Mesenteric fat pad (tissue), 1 donor: ENCODE results near the gene COTL1. TPM values are rescaled to one million over a fixed set of nuclear protein-coding genes. Genes with fewer than 3 reads are reported as not detected.
"Not testable (repeated sequence)": the region's sequence is repeated elsewhere in the genome, so short reads cannot be mapped to it uniquely, and the experiment has no call there.

ENCODE experiments used
- DNase-seq: peaks from one replicate; pipeline ENCODE4 v3.0.0-alpha.2; 2020; ENCODE audit warnings: low spot score
- total RNA-seq: library from RNA; stranded (reverse); fragmentation: NEBNext Ultra II Directional; extraction: Animal tissue kit (Norgen Biotek cat#: 25700); gene quantifications from one replicate; pipeline ENCODE4 v1.2.1, GENCODE V29; 2021
- donor health status: DM: yes; HTN: yes; CAD: no.

Gene COTL1
- total RNA-seq, 1 donor from 2014 or later: 164 TPM

DNA sequence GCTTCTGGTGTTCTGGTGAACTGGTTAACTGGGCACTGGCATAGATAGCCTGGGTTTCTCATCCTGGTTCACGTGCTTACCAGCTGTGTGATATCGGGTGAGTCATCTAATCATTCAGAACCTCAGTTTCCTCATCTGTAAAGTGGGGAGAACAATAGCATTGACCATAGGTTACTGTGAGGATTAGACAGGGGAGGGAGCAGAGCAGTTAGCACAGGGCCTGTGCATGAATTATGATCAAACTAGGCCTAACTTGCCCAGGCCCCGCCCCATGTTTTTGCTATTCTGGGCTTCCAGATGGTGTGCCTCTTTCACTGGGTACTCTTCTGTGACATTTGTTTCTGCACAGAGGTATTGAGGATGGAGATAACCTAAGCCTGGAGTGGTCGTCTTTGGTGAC lies 25.8 kb upstream of the COTL1 start:
- DNase-seq: no peak

DNA sequence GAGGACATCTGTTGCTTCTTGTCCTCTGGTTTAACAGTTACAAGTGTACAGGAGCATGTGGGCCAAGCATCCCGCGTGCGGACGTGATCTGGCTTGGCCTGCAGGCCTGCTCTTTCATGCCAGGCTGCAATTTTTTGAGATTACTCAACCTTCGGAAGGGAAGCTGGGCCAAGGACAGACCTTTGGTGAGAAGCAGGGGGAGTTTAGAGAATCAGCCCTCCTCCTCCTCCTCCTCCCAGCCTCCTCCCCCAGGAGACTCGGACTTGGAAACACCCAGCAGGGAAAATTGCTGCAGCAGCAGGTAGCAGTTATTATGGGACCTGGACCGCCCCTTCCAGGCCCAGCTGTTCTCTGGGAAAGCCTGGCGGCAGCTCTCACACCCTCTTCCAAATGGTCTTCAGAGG lies 25.3 kb upstream of the COTL1 start:
- DNase-seq: no peak

DNA sequence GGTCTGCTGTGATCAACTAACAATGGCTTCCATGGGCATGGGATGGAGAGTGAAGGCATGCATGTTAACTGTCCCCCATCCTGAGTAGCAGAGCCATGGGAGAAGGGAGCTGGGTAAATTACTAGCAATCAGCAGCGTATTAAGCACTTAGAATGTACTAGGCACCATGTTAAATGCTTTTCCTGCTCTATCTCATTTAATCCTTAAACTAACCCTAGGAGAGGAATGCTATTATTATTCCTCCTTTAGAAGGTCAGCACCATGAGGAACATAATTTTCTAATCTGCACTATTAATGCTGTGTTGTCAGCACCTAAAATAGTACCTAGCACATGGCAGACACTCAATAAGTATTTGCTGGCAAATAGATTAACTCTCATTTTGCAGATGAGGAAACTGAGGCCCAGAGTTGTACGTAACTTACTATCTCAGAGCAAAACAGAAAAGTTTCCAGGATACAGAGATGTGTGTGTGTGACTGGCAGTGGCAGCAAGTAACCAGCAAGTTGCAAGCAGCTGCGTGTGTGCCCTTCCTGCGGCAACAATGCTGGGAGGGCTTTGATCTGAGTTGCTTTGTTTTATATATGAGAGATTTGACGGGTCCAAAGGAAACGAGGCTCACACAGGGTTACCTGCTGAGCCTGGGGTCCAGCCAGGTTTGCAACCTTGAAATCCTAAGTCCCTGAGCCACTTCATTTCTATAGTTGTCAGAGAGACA lies 23.9 kb upstream of the COTL1 start:
- no peak for DNase-seq

DNA sequence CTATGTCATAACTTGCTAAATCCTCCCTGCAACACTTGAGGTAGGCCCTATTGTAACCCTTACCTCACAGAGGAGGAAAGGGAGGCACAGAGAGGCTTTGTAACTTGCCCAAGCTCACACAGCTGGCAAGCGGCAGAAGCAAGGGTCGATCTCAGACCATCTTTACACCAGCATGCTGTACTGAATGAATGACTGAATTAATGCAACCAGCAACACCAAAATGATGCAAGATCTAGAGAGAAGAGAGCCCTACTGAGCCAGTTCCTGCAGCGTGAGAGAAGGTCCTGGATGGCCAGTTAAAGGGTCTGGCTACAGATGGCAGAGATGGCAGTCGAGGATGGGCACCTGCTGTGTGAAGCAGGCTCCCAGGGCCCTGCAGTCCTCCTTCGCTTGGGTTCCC lies 22.3 kb upstream of the COTL1 start:
- DNase-seq: no peak

DNA sequence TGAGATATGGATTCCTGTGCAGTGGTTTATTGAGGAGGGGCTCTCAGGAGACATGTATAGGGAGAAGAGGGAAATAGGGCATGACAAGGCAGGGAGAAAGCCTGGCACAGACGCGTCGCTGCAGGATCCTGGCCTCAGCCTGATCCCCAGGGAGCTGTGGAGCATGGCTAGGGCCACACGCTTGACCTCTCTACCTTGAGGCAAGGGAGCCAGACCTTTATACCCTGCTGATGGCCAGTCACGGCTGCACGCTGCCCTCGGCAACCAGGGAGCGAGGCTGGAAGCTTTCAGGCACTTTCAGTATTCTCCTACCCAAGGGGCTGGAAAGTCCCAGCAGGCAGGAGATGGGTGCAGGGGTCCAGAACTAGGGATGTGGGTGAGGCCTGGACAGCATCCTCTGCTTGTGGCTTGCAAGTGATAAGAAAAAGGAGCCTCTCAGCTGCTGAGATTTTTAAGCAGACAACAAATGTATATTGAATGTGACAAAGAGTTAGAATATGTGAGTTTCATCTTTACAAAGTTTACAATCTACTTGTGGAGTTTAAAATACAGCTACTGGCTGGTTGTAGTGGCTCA lies 20.4 kb upstream of the COTL1 start:
- no peak for DNase-seq

DNA sequence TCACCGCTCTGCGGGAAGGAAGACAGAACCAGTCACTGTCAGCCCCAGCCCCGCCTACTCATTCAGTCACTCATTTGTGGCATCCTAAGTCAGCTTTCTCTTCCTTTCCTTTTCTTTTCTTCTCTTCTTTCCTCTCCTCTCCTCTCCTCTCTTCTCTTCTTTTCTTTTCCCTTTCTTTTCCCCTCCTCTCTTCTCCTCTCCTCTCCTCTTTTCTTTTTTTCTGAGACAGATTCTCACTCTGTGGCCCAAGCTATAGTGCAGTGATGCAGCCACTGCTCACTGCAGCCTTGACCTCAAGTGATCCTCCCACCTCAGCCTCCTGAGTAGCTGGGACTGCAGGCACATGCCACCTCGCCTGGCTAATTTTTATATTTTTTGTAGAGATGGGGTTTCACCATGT lies 19.8 kb upstream of the COTL1 start:
- DNase-seq: no peak

DNA sequence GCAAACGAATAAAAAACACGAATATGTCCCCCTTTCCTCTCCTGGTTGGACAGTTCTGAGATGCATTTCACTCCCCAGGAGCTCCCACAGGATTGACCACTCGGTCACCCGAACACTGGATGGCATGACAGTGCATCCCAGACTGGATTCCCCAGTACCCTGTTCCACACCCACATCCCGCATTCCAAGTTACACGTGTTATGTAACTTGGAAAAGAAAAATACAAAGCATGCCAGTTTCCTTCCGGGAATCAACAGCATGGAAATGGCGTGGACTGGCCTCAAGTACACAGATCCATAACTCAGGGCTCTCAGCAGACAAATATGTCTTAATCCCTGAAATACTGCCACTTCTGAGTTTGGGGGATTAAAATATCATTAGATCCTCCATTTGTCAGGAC lies 17.8 kb upstream of the COTL1 start:
- no peak for DNase-seq

DNA sequence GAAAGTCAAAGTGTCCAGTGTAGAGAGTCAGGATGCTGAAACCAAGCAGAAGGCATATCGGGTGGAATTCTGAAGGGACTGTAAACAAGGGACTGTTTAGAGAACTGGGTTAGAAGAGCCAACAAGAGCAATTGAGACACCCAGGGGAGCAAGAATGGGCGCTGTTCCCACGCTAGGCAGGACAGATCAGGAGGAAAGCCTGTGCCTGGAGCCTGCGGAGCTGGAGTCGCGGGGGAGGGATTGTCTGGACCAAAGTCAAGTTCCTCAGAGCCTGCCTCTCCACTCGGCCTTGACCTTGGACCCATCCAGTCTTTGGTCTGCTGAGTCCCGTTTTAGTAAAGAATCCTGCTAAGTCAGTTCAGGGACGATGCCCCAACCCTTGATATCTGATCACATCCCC lies 15.7 kb upstream of the COTL1 start:
- DNase-seq: no peak

DNA sequence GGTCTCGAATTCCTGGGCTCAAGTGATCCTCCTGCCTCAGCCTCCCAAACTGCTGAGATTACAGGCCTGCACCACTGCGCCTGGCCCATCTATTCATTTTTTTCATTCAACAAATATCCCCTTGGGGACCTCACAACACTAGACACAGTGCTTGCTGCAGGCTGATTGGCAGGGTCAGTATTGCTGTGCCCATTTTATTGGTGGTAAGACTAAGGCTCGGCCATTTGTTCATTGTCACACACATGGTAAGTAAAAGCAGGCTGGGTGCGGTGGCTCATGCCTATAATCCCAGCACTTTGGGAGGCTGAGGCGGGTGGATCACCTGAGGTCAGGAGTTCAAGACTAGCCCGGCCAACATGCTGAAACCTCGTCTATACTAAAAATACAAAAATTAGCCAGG lies 15.0 kb upstream of the COTL1 start:
- not testable (repeated sequence) for DNase-seq

DNA sequence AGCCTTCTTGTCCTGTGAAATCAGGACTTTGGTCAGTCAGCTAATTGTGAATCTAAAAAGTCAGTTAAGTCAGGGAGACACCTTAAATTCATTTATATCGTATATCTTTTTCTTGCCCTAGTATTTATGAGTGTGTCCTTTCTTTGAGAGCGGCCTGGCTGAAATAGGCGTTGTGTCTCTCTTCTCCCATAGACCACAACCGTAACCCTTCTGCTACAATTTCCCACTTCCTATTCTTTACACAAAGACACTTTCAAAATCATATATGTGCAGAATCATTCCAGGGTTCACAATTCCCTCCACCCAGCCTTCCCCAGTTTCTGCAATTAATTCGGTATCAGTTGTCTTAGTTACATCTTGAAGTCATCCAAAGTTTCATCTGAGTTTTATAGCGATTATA lies 14.0 kb upstream of the COTL1 start:
- no peak for DNase-seq

DNA sequence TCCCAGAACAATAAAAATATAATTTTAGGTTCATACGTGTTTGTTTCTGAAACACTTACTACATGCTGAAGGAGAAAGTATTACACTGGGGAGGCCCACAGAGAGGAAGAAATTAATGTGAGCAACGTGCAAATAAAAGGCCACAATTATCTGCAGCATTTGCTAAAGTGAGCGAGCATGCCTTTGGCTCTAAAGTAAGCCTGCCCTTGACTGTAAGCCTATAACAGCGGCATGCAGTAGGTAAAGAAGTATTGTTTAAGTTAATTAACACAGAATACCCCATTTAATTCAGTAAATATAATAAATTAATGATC lies 13.2 kb upstream of the COTL1 start:
- DNase-seq: no peak

DNA sequence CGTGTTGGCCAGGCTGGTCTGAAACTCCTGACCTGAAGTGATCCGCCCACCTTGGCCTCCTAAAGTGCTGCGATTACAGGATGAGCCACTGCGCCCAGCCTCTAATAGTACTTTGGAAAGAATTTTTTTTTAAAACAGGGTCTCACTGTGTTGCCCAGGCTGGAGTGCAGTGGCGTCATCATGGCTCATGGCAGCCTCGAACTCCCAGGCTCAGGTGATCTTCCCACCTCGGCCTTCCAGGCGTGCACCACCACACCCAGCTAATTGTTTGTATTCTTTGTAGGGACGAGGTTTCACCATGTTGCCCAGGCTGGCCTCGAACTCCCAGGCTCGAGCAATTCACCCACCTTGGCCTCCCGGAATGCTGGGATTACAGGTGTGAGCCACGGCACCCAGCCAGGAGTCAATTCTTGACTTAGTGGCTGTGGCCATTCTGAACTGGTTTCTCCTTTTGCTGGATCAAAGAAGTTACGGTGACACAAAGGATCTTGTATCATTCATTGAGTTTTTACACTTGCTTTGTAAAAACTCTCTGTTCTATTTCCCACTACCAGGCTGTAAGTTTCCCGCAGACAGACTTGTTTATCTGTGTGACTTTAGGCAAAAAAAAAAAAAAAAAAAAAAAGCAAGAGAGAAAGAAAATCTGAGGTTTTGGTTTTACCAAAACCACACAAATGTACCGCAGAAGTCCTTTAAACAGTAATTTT lies 12.7 kb upstream of the COTL1 start:
- DNase-seq: no peak

DNA sequence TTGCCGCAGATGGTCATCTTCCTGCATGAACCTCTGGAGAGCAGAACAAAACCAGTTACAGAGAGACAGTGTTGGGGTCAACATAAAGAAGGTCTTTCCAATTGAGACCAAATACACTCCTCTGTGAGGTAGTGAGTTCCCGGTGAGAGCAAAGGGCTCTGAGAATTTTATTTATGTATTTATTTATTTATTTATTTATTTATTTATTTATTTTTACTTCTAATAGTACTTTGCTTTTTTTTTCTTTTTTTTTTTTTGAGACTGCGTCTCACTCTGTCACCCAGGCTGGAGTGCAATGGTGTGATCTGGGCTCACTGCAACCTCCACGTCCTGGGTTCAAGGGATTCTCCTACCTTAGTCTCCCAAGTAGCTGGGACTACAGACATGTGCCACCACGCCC lies 12.1 kb upstream of the COTL1 start:
- no peak for DNase-seq

DNA sequence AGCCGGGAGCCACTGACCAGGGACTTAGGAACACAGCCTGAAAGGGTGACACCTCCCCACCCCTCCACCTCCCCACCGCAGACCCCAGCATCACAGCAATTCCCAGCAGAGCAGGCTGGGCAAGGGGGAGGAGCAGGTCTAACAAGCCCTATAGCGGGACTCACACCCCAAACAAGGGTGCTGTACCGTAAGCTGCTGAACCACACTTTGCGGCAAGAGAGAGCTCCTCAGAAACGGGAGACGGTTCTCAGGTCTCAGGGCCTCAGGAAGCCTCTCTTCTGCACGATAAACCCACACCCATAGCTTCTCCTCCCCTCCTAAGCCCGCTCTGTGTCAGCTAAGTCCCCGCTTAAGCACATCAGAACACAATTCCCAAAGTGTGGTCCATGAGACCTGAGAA lies 11.7 kb upstream of the COTL1 start:
- DNase-seq: no peak

DNA sequence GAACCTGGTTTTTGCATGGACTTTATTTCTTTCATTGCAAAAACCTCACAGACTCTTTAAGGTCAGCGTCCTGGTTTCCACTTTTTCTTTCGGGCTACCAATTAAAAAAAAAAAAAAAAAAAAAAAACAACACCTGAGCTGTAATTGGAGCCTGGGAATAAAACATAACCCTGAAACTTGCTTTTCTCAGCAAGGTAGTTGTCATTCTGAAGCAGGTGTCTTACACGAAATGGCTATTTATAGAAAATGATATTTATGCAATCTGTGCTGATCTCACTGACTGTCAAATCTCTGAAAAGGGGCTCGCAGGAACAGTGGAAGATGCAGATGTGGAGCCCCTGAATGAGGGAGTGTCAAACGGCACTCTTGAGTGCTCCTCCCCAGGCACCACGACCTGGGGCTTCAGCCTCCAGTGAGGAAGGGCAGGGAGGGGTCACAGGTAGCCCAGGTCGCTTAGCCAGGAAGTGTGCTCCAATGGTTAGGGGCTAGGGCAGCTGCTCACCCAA lies 10.4 kb upstream of the COTL1 start:
- no peak for DNase-seq

DNA sequence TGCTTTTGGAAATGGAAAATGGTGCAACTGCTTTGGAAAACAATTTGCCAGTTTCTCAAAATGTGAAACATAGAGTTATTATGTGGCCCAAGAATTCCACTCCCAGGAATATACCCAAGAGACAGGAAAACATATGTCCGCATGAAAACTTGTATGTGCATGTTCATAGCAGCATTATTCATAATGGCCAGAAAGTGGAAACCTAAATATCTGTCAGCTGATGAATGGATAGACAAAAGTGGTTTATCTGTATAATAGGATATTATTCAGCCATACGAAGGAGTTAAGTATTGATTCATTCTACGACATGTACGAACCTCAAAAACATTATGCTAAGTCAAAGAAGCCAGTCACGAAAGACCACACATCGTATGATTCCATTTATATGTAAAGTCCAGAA lies 7.7 kb upstream of the COTL1 start:
- no peak for DNase-seq

DNA sequence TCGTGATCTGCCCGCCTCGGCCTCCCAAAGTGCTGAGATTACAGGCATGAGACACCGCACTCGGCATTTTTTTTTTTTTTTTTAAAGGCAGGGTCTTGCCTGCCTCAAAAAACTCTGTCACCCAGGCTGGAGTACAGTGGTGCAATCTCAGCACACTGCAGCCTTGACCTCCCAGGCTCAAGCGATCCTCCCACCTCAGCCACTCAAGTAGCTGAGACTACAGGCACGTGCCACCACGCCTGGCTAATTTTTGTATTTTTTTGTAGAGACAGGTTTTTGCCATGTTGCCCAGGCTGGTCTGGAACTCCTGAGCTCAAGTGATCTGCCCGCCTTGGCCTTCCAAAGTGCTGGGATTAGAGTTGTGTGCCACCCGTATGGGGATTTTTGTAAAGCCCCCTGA lies 3.0 kb upstream of the COTL1 start:
- DNase-seq: not testable (repeated sequence)

DNA sequence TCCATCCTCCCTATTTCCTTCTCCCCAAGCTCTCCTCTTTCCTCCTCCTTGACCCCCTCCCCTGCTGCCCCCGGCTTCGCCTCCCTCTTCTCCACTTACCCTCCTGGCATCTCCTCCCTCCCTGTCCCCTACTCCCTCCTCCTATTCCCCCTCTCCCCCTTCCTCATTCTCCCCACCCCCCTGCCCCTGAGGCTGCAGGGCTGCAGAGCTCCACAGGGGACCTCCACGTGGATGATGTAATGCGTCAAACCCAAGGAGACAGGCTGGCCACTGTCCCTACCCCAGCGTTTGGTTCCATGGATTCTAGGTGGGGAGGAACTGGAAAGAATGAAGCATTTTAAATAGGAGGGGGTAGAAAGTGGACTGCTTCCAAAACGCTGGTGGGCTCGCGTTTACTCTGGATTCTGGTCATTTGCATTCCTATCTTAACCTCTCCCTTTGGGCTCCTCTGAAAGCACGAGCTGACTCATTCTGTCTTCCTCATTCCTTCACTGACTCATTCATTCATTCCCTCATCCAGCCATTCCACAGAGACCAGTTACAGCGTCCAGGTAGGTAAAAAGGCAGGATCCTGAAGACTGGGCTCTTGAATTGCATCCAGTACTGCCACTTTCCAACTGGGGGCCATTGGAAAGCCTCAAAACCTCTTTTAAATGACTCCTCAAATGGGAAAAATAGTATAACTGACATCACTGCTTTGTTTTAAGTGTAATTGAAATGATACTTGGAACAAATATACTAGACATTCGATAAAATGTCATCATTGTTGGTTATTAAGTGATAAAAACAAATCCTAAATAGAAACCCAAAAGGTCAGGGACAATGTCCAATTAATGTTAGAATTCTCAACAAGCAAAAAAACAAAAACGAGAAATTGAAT lies 943 bp upstream of the COTL1 start:
- DNase-seq: no peak

DNA sequence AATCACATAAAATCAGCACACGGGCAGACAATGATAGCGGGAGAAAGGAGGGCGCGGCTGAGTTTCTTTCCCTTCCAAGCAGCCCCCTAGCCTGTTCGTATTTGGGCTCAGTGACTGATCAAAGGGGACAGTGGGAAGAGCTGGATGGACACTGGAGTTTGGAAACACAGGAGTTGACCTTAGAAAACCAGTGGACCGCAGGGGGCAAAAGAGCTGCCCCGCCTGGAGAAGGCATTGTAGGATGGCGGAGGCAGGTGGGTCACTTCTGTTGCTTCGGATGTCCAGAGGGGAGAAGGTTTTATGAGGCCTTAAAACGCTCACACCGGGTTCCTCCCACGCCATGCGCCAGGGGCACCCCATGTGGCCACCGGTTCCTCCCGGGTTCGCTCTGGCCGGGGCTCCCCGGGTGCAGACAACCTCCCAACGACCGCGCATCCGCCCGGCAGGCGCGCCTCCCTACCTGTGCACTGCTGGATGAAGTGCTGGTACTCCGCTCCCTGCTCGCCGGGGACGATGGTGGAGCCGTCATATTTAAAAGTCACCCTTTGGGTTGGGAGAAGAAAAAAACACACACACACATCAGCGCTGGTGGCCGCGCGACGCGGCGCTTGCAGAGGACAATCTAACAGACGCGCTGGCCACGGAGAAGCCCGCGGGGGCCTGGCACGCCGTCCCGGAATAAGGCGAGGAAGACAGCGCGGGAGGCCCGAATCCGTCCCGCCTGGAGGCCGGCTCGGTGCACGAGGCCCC lies 662 bp downstream of the COTL1 start:
- no peak for DNase-seq

DNA sequence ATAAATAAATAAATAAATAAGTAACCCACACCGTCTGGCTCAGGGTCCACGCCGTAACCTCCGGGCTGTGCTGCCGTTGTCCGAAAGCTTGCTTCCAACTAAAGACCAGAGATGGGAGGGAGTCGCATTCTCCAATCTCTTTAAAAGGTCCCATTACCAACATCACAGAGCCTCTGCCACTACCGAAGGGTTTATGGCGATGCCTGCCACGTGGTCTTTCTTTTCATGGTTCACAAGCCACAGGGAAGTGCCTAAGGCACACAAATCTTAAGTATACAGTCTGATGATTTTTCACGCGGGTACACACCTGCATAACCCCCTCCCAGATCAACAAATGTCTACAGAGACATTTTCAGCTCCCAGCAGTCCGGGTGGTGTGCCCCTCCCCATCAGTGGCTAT lies 1.4 kb downstream of the COTL1 start:
- DNase-seq: no peak
